ENCODE measurements around the gene ZNF771.

Gene ZNF771

GRCh38 chr16:30413112-30413806 is 5.9 kb downstream of the ZNF771 start:
- no peak for TF ChIP-seq REST (IDR thresholded peaks at IDR 0.05; ENCODE audit: insufficient read depth in 1 of 2, low read depth in 2 of 2, low read length in 2 of 2)
- no peak for TF ChIP-seq TAF1 (IDR thresholded peaks at IDR 0.05; ENCODE audit: borderline replicate concordance, insufficient read depth, low read length)
- no peak for TF ChIP-seq FOXP2 (optimal IDR thresholded peaks at IDR 0.05; ENCODE audit: borderline replicate concordance, extremely low read depth, extremely low read length, insufficient read depth)
- no peak for TF ChIP-seq SIN3A (IDR thresholded peaks at IDR 0.05; ENCODE audit: borderline replicate concordance, insufficient read depth, low read length)

- TF ChIP-seq TAF1 (IDR thresholded peaks at IDR 0.05; ENCODE audit: borderline replicate concordance, insufficient read depth, low read length) (no peak), REST (IDR thresholded peaks at IDR 0.05; ENCODE audit: insufficient read depth in 1 of 2, low read depth in 2 of 2, low read length in 2 of 2) (no peak), SIN3A (IDR thresholded peaks at IDR 0.05; ENCODE audit: borderline replicate concordance, insufficient read depth, low read length) (no peak), FOXP2 (optimal IDR thresholded peaks at IDR 0.05; ENCODE audit: borderline replicate concordance, extremely low read depth, extremely low read length, insufficient read depth) (no peak), POLR2AphosphoS5 (IDR thresholded peaks at IDR 0.05; ENCODE audit: low read depth, low read length) (no peak)
Observed at GRCh38 chr16:30414159-30414558, 6.8 kb downstream of the ZNF771 start.

- no peak for TF ChIP-seq TAF1 (IDR thresholded peaks at IDR 0.05; ENCODE audit: borderline replicate concordance, insufficient read depth, low read length)
Observed at GRCh38 chr16:30416047-30416603, 8.7 kb downstream of the ZNF771 start.

- no peak for TF ChIP-seq REST (IDR thresholded peaks at IDR 0.05; ENCODE audit: insufficient read depth in 1 of 2, low read depth in 2 of 2, low read length in 2 of 2)
Observed at GRCh38 chr16:30416624-30417528, 9.5 kb downstream of the ZNF771 start.

GRCh38 chr16:30417529-30418349 is 10.3 kb downstream of the ZNF771 start:
- TF ChIP-seq SIN3A (IDR thresholded peaks at IDR 0.05; ENCODE audit: borderline replicate concordance, insufficient read depth, low read length) (no peak), TAF1 (IDR thresholded peaks at IDR 0.05; ENCODE audit: borderline replicate concordance, insufficient read depth, low read length) (no peak)
